ENCODE results near the gene CPVL. TPM values are rescaled to one million over a fixed set of nuclear protein-coding genes. Genes with fewer than 3 reads are reported as not detected.

Gene CPVL
- total RNA-seq, 1 experiment from 2014 or later: 0.06 TPM

DNA sequence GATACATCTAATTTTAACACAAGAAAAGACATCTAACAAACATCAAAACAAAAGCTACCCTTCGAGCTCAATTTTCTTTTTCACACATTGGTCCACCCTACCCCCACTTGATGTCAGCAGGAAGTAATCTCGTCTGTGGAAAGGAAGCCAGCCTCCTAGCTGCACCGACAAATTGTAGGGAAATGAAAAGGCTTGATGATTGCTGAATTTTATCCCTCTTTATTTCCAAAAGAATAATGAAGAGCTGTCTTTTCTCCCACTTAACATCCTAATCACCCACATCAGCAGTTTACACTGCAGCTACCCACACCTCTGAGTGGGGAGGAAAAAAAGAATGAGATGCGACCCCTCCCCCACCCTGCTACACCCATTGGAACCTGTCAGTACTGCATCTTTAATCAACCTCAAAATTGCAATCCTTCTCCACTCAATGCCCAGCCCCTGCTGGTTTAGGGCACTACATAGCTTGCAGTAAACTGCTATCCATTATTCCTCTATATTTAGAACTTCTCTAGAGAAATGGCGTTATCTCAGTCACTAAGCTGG lies 10.6 kb upstream of the CPVL start:
- no peak for DNase-seq (ENCODE audit: low read depth)

GRCh38 chr7:29154076-29154475 lies 7.7 kb upstream of the CPVL start:
- no peak for DNase-seq (ENCODE audit: low read depth)

- no peak for DNase-seq (ENCODE audit: low read depth)
Observed at GRCh38 chr7:29150856-29151255, 4.5 kb upstream of the CPVL start.

DNA sequence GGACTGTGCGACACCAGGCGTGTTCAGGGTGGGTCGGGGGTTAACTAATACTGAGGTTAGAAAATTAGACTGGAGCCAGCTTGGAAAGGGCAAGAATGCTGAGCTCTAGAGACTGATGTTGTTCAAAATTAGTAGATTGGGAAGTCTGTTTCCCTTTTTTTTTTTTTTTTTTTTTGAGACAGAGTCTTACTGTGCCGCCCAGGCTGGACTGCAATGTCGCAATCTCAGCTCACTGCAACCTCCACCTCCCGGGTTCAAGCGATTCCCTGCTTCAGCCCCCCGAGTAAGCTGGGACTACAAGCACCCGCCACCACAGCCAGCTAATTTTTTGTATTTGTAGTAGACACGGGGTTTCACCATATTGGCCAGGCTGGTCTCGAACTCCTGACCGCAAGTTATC lies 2.7 kb upstream of the CPVL start:
- DNase-seq (ENCODE audit: low read depth): no peak

DNA sequence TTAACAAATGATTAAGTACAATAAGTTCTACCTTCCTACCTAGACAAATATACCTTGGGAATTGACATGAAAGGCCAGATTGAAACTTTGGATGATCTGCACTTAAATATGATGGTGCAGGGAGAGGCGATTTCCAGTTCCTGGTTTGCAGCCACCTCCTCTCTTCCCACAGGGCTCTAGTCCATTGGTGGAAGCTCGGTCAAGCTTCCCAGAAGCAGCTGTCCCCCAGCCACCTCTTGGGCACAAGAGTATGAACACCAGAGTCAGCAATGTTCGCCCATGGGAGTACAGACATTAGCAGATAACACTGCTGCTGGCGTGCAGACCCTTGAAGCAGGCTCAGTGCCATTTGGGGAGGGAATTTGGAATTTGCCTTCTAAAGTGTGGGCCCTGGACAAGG lies 1.5 kb upstream of the CPVL start:
- DNase-seq (ENCODE audit: low read depth): no peak

GRCh38 chr7:29146888-29147609 lies 712 bp upstream of the CPVL start:
- DNase-seq (ENCODE audit: low read depth): peak; percentile 4

DNA sequence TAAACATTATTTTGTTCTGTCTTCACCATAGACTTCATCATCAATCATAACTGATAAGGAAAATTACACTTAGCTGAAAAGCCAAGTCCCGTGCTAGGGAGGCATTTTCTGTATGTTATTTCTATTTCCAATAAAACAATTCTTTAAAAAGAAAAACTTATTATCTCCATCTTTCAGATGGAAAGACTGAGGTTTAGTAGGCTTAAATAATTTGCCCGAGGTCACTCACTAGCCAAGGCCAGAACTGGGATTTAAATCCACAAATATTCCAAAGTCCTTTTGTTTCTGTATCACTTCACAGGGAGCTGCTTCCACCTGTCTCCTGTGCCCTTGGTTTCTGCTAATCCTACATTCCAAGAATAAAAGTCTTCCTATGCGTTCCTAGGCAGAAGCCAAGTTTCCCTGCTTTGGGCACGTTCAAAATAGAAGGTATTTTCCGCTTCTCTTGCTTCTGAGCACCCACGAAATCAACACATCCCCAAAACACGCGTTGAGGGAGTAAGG lies 732 bp downstream of the CPVL start:
- DNase-seq (ENCODE audit: low read depth): no peak

GRCh38 chr7:29143751-29144150 lies 2.6 kb downstream of the CPVL start:
- DNase-seq (ENCODE audit: low read depth): no peak

DNA sequence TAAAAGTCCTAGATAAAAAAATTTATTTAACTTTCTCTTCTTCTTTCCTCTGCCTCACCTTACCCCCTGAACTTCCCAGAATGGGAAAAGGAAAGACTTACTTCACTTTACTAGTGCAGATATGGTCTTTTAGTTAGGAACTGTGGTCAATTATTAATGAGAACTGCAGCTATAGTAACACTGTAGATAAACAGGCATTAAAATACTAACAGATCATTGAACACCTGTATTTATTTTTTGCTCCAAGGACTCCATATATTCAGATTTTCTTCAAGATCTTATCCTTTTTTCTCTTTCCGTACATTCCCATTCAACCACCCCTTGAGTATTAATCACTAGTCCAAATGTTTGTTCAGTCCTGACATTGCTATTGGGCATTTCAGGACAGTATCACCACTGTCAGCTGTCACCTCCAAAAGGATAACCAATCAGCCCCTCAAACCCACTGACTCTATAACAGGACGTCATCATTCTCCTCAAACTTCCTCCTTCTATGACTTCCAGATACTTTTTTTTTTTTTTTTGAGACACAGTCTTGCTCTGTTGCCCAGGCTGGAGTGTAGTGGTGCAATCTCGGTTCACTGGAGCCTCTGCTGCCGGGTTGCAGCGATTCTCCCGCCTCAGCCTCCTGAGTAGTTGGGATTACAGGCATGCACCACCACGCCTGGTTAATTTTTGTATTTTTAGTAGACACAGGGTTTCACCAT lies 4.2 kb downstream of the CPVL start:
- DNase-seq (ENCODE audit: low read depth): no peak

- DNase-seq (ENCODE audit: low read depth): no peak
Observed at GRCh38 chr7:29140873-29141468, 5.4 kb downstream of the CPVL start.

GRCh38 chr7:29139796-29140195 lies 6.5 kb downstream of the CPVL start:
- peak; percentile 32 for DNase-seq (ENCODE audit: low read depth)

GRCh38 chr7:29139191-29139590 lies 7.1 kb downstream of the CPVL start:
- DNase-seq (ENCODE audit: low read depth): peak; percentile 32

- DNase-seq (ENCODE audit: low read depth): no peak
Observed at GRCh38 chr7:29138588-29138987, 7.7 kb downstream of the CPVL start.

DNA sequence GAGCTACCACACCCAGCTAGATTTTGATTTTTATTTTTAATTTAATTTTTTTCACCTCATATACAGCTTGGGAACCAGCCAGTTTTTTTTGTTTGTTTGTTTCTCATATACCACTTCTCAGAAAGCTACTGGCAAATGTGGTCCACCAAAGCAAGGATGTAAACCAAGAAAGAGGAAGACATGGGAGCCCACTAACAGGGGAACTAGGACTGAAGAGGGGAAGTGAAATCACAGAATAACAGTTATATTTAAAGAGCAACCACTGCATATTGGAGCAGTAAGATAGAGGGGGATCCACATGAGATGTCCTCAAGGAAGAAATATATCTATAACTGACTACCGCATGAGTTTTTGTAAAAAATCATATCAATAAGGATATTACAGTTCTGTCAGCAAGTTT lies 10.5 kb downstream of the CPVL start:
- DNase-seq (ENCODE audit: low read depth): no peak

DNA sequence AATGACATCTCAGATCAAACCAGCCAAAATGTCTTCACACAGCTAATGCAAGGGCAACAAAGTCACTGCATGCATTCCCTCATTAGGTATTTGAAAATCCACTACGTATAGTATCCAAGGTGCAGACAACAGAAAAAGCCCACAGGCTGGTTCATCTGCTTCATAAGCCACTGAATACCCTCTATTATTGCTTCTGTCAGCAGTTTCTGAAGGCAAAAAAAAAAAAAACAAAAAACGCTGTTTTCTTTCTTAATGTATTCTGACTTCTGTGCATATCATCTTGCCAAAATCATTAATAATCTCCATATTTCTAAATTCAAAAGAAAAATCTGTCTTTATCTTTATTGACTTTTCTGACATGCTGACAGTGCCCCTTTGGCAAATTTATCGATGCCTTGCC lies 13.4 kb downstream of the CPVL start:
- no peak for DNase-seq (ENCODE audit: low read depth)

DNA sequence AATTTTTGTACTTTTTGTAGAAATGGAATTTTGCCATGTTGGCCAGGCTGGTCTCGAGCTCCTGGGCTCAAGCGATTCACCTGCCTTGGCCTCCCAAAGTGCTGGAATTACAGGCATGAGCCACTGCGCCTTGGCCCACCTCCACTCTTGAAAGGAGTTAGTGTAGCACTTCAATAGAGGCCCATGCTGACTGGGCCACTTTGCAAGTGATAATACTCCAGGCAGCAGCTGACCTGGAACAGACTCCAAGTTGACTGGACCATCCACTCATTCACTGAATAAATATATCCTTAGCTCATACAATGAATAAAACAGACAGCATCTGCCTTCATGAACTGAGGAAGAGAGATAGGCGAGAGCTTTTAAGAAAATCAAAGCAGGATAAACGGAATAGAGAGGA lies 14.7 kb downstream of the CPVL start:
- DNase-seq (ENCODE audit: low read depth): no peak

GRCh38 chr7:29130096-29130495 lies 16.2 kb downstream of the CPVL start:
- no peak for DNase-seq (ENCODE audit: low read depth)

DNA sequence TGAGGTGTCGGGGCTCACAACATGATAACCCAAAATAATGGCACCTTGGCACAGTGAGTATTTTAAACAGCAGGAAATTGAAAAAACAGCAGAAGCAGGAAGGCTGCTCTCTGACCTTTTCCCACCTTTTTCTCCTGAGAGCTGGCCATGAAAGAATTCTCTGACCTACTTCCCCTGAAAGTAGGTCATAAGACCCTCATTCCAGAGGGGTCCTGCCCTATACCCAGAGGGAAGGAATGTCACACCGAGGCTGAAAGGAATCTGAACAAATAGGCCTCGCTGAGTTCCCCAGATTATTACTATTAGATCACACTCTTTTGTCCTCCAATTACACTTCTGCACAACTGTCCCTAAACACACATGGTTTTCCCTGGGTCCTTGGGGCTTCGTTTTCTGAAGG lies 18.8 kb downstream of the CPVL start:
- no peak for DNase-seq (ENCODE audit: low read depth)

- DNase-seq (ENCODE audit: low read depth): no peak
Observed at GRCh38 chr7:29126804-29127203, 19.5 kb downstream of the CPVL start.

DNA sequence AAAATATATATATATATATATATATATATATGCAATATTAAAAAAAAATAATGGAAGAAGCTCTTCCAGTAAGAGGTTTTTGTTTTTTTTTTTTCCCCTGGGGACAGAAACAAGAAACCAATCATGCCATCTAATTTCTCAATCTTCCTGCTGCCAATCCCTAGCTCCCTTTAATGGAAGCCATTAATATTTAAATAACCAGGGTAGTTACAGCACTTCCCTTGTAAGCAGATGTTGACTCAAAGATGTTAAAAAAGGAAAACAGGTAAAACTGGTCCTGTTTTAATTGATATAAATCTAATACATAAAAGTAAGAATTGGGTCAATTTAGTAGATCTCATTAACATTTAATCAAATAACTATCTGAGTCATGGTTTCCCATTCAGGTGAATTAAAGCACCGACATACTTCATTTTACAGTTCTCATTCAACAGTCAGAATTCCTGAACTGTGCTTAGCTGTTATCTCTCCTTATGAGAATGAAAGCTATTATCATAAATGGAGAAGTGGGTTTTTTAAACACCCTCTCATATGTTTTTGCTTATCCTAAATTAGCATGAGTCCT lies 22.6 kb downstream of the CPVL start:
- no peak for DNase-seq (ENCODE audit: low read depth)

GRCh38 chr7:29122759-29123158 lies 23.6 kb downstream of the CPVL start:
- DNase-seq (ENCODE audit: low read depth): no peak

GRCh38 chr7:29122081-29122480 lies 24.3 kb downstream of the CPVL start:
- DNase-seq (ENCODE audit: low read depth): no peak

Measured in LHCN-M2 (cell line).